GM21515 (cell line): ENCODE measurements around the gene HMGA1.

Experiments used
- ATAC-seq: cut with Tn5 transposase; IDR thresholded peaks from one replicate; pipeline ENCODE4 v1.9.1; 2021; ENCODE audit not compliant: unreplicated experiment

Gene HMGA1

GRCh38 chr6:34236443-34237315, at the start of gene HMGA1:
HMGA1 (plus strand) TSS chr6:34236873; CDS start chr6:34240781, 3,908 bp downstream.
- ATAC-seq: peak; percentile 59

- ATAC-seq: no peak
Measured at GRCh38 chr6:34189806-34190503, 46.7 kb upstream of the HMGA1 start.

- ATAC-seq: no peak
Measured at GRCh38 chr6:34190504-34191122, 46.1 kb upstream of the HMGA1 start.

- no peak for ATAC-seq
Measured at GRCh38 chr6:34194772-34195171, 41.9 kb upstream of the HMGA1 start.

DNA sequence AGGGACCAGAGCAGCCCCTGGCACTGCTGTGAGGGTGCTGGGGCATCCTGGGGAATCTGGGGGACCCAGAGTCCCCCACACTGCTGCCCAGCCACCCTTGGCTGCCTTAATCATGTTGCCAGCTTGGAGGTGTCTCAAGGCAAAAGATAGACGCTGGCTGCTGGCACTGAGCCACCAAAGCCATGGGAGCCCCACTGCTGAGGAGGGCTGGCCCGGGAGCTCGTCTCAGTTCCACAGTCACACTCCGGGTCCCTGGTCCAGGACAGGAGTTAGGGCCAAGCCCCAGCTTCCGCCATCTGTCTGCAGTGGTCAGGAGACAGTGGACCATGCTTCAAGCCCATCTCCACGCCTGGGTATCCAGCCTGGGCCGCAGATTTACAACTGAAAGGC, 41.0 kb upstream of the HMGA1 start:
- ATAC-seq: no peak

DNA sequence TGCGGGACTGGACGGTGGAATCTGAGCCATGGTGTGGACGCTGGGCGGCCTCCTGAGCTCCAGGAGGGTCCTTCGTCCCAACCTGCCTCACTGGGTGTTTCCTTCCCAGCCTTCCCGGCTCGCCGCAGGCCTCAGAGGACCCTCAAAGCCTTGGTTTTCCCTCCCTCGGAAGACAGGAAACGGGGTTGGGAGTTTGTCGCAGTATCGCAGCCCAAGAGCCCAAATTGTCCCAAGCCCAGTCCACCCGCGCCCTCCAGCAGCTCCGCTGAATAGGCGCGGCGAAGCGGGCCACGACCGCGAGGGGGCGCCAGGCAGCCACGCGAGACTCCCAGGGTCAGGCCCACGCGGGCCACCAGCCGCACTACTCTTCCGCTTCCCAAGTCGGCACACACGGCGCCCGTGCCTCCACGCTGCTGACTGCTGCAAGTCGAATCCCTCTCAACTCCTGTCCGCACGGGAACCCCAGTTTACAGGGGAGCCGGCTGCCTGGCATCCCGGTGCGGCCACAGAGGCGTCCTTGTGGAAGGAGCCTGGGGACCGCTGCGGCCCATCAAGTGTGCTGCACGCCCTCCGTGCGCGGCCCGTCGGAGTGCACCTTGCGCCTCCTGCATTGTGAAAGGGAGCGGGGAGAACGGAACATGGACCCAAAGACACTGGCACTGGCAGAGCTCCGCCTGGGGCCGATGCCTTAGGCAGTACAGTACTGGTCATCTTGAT, 40.4 kb upstream of the HMGA1 start:
- peak; percentile 69 for ATAC-seq

DNA sequence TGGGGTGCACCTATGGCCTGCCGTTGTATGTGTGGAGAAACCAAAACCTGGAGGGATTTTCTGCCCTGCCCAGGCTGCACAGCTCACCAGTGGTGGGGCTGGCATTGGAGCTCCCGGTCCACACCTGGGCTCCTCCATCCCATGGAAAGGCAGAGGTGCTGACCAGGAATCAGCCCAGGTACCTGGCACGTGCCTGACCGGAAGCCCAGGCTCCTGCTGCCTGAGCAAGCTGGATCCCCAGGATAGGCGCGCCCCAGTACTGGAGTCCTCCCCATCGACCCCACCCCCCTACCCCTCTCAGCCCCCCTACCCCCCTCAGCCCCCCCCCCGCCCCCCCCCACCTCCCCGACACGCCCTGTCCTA, 39.9 kb upstream of the HMGA1 start:
- peak; percentile 16 for ATAC-seq

GRCh38 chr6:34200340-34200971, 36.2 kb upstream of the HMGA1 start:
- ATAC-seq: no peak

GRCh38 chr6:34201455-34202107, 35.1 kb upstream of the HMGA1 start:
- no peak for ATAC-seq

DNA sequence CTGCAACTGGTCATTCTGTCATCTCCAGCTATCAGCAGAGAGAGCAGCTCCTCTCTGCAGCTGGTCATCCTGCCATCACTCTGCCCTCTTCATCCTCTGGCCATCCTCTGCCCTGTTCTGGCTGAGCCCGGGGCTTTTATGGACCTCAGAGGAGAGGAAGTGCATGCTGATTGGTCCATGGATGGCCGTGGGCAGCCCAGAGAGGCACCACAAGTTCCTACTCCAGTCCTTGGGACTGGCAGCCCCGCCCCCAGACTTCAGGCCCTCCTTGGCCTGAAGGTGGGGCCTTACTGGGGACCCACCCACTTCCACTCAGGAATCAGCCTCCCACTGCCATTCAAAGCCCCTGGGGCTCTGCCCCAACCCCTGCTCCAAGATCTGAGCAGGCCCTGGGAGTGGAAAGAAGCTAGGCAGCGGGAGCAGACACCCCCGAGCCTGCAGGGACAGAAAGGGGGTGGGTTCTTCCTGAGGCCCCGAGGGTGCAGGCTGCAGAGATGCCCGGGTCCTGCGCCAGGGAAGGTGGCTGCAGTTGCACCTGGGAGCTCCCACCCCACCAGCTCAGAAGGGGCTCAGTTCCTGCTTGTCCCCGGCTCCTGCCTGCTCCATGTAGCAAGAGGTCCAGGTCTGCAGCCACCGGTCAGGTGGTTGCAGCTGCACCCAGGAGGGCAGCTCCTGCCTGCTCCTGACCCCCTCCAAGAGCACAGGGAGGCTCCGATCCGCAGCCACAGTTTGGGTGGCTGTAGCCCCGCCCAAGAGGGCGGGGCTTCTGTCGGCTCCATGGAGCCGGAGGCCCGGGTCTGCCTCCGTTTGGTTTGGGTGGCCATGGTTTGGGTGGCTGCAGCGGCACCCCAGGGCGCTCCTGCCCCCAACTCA, 34.1 kb upstream of the HMGA1 start:
- no peak for ATAC-seq

DNA sequence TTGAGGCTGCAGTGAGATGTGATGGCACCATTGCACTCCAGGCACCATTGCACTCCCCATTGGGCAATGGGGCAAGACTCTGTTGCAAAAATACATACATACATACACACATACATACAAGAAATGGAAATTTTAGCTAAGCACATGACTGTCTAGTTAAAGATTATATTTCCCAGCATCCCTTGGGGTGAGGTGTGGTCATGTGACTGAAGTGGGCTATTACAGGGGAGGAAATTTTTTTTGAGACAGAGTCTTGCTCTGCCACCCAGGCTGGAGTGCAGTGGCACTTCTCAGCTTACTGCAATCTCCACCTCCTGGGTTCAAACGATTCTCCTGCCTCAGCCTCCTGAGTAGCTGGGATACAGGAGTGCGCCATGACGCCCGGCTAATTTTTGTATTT, 32.0 kb upstream of the HMGA1 start:
- ATAC-seq: no peak

GRCh38 chr6:34205466-34205865, 31.2 kb upstream of the HMGA1 start:
- no peak for ATAC-seq

DNA sequence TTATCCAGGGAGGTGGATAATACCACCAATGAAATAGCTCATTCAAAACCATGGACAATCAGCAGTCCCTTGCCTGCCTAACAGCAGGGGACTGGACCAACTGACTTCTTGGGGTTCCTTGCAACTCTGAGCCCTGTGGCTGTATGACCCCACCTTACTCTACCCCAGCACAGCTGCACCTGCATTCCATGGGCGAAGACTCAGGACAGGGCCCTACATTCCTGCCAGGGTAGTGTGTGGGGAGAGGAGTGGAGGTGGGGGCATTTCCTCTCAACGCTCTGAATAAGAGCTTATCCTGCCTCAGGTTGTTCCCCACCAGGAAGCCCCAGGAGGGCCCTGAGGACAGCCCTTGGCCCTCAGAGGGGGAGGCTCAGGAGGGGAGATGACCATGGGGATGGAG, 30.8 kb upstream of the HMGA1 start:
- ATAC-seq: no peak

DNA sequence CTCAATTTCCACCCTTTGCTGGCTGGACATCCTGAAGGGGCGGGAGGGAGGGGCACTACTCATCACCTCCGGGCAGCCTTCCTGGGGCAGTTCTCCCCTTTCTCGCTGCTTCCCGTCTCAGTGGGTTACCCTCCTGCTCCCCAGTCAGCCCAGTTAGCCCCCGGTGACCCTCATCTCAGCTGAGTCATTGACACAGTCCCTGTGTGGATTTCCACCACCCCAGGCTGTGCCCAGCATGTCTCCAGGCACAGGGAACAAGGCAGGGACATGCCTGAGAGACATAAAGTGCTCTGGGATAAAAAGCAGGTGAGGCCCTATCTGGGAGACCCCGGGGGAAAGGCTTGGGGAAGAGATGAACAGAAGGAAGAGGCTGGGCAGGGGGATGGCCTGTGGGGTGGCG, 29.9 kb upstream of the HMGA1 start:
- no peak for ATAC-seq

GRCh38 chr6:34207695-34208443, 28.8 kb upstream of the HMGA1 start:
- no peak for ATAC-seq

DNA sequence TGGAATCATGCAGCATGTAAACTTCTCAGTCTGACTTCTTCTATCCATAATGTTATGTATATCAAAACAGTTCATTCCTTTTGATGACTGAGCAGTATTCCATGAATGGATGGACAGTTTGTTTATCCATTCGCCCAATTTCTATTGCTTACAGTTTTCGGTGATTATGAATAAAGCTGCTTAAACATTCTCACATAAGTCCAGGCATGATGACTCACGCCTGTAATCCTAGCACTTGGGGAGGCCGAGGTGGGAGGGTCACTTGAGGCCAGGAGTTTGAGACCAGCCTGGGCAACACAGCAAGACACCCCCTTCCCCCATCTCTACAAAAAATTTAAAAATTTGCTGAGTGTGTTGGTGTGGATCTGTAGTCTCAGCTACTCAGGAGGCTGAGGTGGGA, 22.9 kb upstream of the HMGA1 start:
- no peak for ATAC-seq

DNA sequence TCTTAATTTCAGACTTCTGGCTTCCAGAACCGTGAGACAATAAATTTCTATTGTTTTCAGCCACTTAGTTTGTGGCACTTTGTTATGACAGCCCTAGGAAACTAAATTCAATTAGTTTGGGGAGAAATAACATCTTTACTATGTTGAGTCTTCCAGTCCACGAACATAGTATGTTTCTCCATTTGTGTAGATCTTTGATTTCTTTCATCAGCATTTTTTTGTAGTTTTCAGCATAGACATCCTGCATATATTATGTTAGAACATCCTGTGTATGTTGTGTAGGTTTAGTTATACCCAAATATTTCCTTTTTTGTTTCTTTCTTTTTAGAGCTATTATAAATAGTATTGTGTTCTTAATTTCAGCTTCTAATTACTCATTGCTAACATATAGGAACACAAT, 18.0 kb upstream of the HMGA1 start:
- no peak for ATAC-seq

GRCh38 chr6:34223381-34223955, 13.2 kb upstream of the HMGA1 start:
- ATAC-seq: peak; percentile 26
